Activated CD4-positive, CD25-positive, alpha-beta regulatory T cell treated with anti-CD3 and anti-CD28 coated beads, Interleukin-2, amount 50 U/mL, for 24 hours (primary cell): ENCODE results near the gene CTRB2.

Experiments
- ATAC-seq, 2 donors: fragments of 150-1000 bp; cut with Tn5 transposase; one replicate each; pipeline ENCODE4 v1.10.0; 2021; ENCODE audit warnings: mild to moderate bottlenecking in 1 of 2, moderate library complexity in 1 of 2

CTRB2 gene

DNA sequence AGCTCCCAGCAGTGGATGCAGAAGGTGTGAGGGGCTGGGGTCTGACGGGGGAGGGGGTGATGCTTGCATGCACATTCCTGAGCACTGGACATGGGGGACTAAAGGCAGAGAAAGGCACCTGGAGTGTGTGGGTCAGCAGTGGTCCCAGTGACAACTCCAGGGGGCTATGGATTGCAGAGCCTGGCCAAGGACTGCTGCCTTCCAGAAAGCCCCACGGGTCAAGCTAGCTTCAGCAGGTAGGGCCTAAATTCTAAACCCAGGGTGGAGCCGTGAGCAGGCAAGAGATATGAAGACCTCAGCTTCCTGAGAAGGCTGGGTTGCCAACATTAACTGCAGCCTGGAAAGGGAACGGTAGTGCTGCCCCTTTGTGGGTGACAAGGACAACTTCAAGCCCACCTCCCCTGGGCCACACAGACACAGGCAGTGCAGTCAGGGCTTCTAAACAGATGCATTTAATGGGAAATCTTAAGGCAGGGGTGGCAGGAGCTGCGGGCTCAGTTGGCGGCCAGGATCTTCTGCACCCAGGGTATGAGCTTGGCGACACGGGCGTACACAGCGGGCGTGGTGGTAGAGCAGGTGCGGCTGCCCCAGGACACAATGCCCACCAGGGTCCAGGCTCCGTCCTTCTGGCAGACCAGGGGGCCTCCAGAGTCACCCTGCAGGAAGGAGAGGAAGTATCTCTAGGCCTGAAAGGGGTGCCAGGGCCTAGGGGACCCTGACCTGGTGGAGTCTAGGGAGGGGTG, 3.1 kb downstream of the CTRB2 start:
- ATAC-seq = no peak

- ATAC-seq = no peak
Observed at GRCh38 chr16:75203096-75203495, 3.9 kb downstream of the CTRB2 start.

- ATAC-seq = no peak
Observed at GRCh38 chr16:75202069-75202590, 4.8 kb downstream of the CTRB2 start.

GRCh38 chr16:75198135-75198600, 8.8 kb downstream of the CTRB2 start:
- ATAC-seq = no peak

DNA sequence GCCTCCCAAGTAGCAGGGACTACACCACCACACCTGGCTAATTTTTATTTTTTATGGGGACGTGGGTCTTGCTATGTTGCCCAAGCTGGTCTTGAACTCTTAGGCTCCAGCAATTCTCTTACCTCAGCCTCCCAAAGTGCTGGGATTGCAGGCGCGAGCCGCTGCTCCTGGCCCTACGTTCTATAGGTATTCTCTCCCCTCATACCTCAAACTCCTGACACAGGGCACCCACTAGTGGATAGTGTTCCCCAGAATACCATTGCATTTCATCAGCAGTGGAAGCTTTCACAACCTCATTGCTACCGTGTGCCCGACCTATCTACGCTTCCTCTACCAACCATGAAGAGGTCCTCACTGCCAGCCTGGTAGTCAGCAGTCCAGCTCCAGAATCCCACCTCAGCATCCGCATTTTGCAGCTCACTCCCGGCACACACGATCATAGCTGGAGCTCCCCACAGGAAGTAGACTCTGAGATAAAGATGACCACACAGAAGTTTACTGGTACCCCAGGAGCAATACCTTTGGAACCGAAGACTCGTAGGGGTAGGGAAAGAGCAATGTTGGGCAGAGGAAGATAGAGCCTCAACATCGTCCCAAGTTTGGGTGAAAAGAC, 9.3 kb downstream of the CTRB2 start:
- no peak for ATAC-seq

DNA sequence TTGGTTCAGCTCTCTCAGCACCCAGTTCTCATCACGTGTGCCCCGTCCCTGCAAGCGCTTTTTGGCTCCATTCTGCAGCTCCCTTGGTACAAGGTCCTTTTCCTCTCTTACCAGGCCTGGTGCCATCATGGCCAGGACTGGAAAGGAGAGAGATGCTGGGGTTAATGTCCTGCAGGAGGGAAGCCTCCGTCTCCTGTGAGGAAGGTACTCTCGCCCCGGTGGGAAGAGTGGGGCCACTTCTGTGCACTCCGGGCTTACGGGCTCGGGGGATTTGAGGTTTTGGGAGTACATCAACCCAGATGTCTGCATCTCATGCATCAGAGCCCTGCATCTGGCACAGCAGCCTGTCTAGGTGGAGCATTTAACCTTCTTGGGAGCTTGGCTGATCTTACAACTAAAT, 10.1 kb downstream of the CTRB2 start:
- ATAC-seq = no peak

DNA sequence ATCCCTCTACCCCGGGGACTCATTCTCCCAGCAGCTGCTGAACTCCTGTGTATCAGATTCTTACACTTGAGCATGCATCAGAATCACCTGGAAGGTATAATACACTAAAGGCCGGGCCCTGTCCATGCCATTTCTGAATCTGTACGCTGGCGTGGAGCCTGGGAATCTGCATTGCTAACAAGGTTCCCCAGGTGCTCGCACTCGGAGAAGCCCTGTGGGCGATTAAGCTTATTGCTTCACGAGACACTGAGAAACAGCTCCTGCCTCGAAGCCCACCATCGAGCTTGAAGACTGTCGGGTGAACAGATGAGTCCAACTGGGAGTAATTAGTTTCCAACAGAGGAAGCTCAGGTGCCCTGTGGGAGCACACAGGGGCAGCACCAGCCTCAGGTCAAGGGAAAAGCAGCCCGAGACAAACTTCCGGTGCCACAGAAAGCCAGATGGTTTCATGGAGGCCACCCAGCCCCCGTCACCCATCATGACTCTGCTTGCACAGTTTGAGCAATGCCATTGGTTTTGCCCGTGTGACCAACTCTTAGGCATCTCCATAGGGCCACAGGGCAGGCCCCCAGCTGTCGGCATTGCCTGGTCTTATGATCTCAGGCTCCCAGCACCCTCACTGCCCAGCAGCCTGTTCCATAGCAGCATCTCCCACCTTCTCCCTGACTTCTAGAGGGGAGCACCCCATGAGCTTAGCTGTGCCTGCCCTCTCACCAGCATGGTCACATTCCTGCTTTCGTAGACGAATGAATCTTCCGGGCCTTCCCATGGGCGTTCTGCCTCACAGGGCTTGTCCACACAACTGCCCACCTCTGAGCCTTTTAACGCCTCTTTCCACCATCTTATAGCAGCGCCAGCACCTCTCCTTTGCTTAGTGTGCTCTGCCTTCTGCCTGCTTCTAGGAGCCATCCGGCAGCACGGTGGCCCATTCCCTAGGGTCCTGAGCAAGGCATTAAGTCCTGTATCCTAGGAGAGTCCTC, 10.9 kb downstream of the CTRB2 start:
- ATAC-seq = no peak

DNA sequence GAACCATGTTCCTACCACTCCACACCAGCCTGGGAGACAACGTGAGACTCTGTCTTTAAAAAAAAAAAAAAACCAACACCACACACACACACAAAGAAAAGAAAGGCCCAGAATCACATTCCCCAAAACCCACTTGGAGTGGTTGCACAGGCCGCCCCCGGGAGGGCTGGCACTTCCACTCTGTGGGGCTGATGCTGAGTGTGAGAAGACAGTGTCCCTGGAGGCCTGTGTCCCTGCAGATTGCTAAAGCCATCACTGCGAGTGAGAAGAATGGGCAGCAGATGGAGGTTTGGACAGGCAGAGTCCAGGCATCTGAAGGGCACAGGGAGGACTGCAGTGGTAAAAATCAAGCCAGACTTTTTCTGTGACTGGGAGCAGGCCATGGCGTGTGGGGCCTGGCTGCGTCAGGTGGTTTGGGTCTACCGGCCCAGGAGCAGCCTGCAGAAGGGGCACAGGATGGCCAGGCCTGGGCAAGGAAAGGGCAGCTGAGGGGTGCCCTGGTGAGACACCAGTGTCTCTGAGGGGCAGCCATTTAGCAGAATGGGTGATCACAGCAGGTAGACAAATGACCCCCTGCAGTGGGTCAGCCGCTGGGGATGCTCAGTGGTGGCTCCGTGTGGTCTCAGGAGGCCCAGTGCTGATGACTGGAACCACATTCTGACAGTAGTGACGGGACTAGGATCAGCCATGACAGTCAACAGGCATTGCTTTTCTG, 13.1 kb downstream of the CTRB2 start:
- no peak for ATAC-seq

DNA sequence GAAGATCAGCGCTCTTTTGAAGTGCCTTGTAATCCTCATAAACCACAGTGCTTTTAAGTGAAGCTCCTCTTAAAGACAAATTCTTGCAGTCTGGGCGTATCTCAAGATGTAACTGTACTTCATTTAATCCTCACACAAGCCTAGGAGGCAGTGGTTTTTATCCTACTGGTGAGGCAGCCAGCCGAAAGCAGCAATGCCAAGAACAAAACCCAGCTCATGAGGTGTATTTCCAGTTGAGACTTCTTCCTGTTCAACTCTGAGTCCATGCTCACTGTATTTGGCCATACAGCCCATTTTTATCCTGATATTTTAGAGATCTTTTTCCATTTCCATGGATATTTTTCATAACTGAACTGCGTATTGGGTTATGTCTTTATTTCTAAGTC, 13.7 kb downstream of the CTRB2 start:
- no peak for ATAC-seq

DNA sequence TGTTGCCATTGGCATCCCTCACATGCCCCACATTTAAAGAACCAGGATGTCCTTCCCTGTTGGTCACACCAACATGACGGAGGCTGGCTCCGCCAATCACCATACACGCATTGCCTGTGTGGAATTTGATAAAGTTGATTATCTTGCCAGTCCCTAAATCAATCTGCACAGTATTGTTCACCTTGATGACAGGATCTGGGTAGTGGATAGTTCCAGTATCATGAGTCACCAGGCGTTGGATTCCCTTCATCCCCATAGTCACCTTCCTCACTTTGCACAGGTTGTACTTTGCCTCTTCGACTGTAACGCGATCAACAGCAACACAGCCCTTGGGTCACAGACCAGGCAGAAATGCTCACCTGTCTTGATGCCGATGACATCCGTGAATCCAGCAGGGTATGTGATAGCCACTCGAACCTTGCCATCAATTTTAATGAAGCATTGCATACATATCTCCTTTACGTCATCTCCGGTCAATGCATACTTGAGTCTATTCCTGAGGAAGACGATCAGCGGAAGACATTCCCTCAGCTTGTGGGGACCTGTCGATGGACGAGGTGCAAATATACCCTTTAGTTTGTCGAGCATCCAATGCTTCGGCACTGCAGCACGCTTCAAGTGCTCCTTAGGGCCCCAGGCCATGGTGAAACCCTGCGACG, 14.2 kb downstream of the CTRB2 start:
- ATAC-seq = no peak

DNA sequence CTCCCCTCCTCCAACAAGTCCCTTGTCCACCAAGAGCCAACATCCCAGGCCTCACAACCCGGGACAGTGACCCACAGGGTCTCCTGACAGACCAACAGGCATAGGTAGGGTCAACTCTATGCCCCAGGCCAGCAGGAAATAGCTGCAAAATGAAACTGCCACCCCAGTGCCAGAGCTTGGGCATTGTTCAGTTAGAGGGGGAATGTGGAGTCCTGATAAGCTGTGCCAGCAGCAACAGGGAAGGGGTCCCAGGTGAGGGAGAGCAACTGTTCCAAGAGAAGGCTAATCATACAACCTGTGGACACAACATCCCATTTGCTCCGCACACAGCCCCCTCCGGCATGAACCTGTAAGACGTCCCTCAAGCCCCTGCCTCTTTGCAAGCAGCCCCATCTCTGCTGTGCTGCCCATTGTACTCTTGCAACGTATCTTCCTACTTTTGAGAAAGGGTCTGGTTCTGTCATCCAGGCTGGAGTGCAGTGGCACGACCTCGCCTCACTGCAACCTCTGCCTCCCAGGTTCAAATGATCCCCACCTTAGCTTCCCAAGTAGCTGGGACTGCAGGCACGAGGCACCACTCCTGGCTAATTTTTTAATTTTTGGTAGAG, 17.2 kb downstream of the CTRB2 start:
- no peak for ATAC-seq

GRCh38 chr16:75188832-75189477, 18.0 kb downstream of the CTRB2 start:
- ATAC-seq = no peak

GRCh38 chr16:75181630-75182029, 25.3 kb downstream of the CTRB2 start:
- ATAC-seq = no peak

DNA sequence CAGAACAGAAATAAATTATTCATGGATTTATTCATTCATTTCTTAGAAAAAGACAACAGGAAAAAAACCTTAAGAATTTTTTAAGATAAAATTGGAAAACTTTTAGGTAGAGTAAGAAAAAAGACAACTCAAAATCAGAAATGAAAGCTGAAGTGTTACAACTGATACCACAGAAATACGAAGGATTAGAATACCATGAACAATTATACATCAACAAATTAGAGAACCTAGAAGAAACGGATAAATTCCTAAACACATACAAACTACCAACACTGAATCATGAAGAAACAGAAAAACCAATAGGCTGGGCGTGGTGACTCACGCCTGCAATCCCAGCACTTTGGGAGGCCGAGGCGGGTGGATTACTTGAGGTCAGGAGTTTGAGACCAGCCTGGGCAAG, 27.8 kb downstream of the CTRB2 start:
- ATAC-seq = no peak

GRCh38 chr16:75176926-75177325, 30.0 kb downstream of the CTRB2 start:
- no peak for ATAC-seq

GRCh38 chr16:75175074-75175473, 31.9 kb downstream of the CTRB2 start:
- ATAC-seq = no peak

DNA sequence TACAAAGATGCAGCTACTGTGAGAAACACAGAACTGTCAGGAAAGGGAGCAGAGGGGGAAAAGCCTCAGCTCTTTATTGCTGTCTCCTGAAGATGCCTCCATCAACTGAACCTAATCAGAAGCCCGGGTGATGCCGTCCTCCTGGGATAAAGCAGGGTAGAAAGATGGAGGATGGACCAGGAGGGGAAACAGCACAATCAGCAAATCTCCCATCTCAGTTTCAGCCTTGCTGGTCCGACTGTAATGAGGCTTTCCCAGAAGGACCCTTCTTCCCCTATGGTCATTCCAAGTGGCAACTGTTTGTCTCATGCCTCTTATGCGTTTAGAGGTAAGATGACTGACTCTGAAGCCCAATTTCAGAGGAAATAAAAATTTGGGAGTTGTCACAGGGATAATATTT, 34.4 kb downstream of the CTRB2 start:
- no peak for ATAC-seq

DNA sequence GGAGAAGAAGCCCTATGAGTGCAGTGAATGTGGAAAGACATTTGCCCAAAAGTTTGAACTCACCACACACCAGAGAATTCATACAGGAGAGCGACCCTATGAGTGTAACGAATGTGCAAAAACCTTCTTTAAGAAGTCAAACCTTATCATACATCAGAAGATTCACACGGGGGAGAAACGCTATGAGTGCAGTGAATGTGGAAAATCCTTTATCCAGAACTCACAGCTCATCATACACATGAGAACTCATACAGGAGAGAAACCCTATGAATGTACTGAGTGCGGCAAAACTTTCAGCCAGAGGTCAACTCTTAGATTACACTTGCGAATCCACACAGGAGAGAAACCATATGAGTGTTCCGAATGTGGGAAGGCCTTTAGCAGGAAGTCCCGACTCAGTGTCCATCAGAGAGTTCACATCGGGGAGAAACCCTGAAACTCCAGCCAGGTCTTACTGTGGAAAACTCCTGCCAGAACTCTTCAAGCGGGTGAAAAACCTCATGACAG, 37.0 kb downstream of the CTRB2 start:
- ATAC-seq = no peak

DNA sequence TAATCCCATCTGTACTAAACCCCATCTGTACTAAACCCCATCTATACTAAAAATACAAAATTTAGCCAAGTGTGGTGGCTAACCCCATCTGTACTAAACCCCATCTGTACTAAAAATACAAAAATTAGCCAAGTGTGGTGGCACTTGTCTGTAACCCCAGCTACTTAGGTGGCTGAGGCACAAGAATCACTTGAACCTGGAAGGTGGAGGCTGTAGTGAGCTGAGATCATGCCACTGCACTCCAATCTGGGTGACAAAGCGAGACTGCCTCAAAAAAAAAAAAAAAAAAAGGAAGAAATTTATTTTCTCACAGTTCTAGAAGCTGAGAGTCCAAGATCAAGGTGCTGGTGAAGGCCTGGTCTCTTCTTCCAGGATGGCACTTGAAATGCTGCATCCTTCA, 46.6 kb downstream of the CTRB2 start:
- no peak for ATAC-seq
